B cell (primary cell): ENCODE data around the gene SLC1A1. TPM values are rescaled to one million over a fixed set of nuclear protein-coding genes. Genes with fewer than 3 reads are reported as not detected.

Source experiments
- ATAC-seq: fragments of 200-7000 bp; cut with Tn5 transposase; one replicate; pipeline ENCODE4 v1.10.0; 2021; ENCODE audit warnings: low read depth, mild to moderate bottlenecking, moderate number of reproducible peaks, moderate library complexity
- CTCF ChIA-PET: fragments of 350-600 bp; sonication (Branson Sonifier 250); formaldehyde crosslinking; loops from one replicate; lab custom pipeline; 2021; ENCODE audit warnings: antibody characterized with exemption, inconsistent platforms; lab: Charles Lee
- POLR2A ChIA-PET: fragments of 350-600 bp; sonication (Branson Sonifier 250); formaldehyde crosslinking; loops from one replicate; lab custom pipeline; 2021; ENCODE audit warnings: antibody characterized with exemption; lab: Charles Lee
- DNase-seq: peaks from one replicate; pipeline ENCODE4 v3.0.0; 2013
- H2AFZ ChIP-seq: 2 replicates; pipeline ENCODE4 v1.6.1; 2012; ENCODE audit warnings: mild to moderate bottlenecking, low read depth, low read length; ENCODE audit not compliant: insufficient read depth, poor library complexity, severe bottlenecking
- H3K27ac ChIP-seq, 2 donors: 1 replicate in 1 of 2; 2 replicates in 1 of 2; pipeline ENCODE4 v1.5.1; 2012 to 2013; ENCODE audit warnings: low read length in 2 of 2, mild to moderate bottlenecking in 2 of 2, moderate library complexity in 1 of 2
- H3K27me3 ChIP-seq, 4 experiments: fragments of 200-600 bp in 1 of 4; sonication (generic) in 1 of 4; replicated peaks in 1 of 4; 1 replicate in 2 of 4; 2 replicates in 2 of 4; pipeline versions ENCODE4 v1.6.1 to v1.7.0; 2013 to 2016; ENCODE audit warnings: low read length in 3 of 4, mild to moderate bottlenecking in 2 of 4, mixed read lengths in 1 of 4, moderate library complexity in 1 of 4; ENCODE audit not compliant: insufficient read depth in 4 of 4, control insufficient read depth in 3 of 4; ENCODE audit errors: control extremely low read depth in 1 of 4
- H3K36me3 ChIP-seq, 2 experiments: replicated peaks in 1 of 2; 1 replicate in 1 of 2; 2 replicates in 1 of 2; pipeline versions ENCODE4 v1.6.1 to v1.7.1; 2013; ENCODE audit warnings: low read length in 1 of 2; ENCODE audit not compliant: insufficient read depth in 2 of 2, control insufficient read depth in 1 of 2; ENCODE audit errors: control extremely low read depth in 1 of 2, extremely low read depth in 1 of 2
- H3K4me1 ChIP-seq, 2 donors: fragments of 200-600 bp in 1 of 2; sonication (generic) in 1 of 2; 1 replicate in 1 of 2; 2 replicates in 1 of 2; pipeline versions ENCODE4 v1.5.1 to v1.6.1; 2013 to 2017; ENCODE audit warnings: low read length in 2 of 2; ENCODE audit not compliant: control insufficient read depth in 2 of 2, insufficient read depth in 2 of 2
- H3K4me2 ChIP-seq: replicated peaks from 2 replicates; pipeline ENCODE3; 2012; ENCODE audit warnings: mild to moderate bottlenecking, low read depth, low read length; ENCODE audit not compliant: poor library complexity, severe bottlenecking
- H3K4me3 ChIP-seq, 5 experiments: fragments of 200-600 bp in 1 of 5; sonication (generic) in 1 of 5; 1 replicate in 3 of 5; 2 replicates in 2 of 5; pipeline versions ENCODE4 v1.5.1 to v1.7.0; 2011 to 2016; ENCODE audit warnings: low read length in 4 of 5, mild to moderate bottlenecking in 4 of 5, low read depth in 2 of 5, control low read depth in 1 of 5, moderate library complexity in 1 of 5; ENCODE audit not compliant: insufficient read depth in 1 of 5; ENCODE audit errors: control extremely low read depth in 1 of 5, extremely low read depth in 1 of 5
- H3K79me2 ChIP-seq: fragments of 200-600 bp; sonication (generic); one replicate; pipeline ENCODE4 v1.6.0; 2016; ENCODE audit warnings: low read length; ENCODE audit not compliant: control insufficient read depth, insufficient read depth
- H3K9ac ChIP-seq: fragments of 200-600 bp; sonication (generic); 2 replicates; pipeline ENCODE4 v1.6.1; 2017; ENCODE audit warnings: mild to moderate bottlenecking, low read length, moderate library complexity
- H3K9me3 ChIP-seq, 3 donors: one replicate each; pipeline versions ENCODE4 v1.6.1 to v1.7.1; 2013; ENCODE audit warnings: low read length in 2 of 3; ENCODE audit not compliant: control insufficient read depth in 2 of 3, insufficient read depth in 1 of 3; ENCODE audit errors: control extremely low read depth in 1 of 3
- H4K20me1 ChIP-seq: 2 replicates; pipeline ENCODE4 v1.6.0; 2012; ENCODE audit warnings: mild to moderate bottlenecking, low read length; ENCODE audit not compliant: insufficient read depth, control insufficient read depth, poor library complexity, severe bottlenecking
- H3K27ac Mint-ChIP-seq: one replicate; pipeline ENCODE4 v1.8.0; 2021; ENCODE audit warnings: mixed read lengths
- H3K27me3 Mint-ChIP-seq: one replicate; pipeline ENCODE4 v1.8.0; 2021; ENCODE audit warnings: mixed read lengths
- H3K4me1 Mint-ChIP-seq: one replicate; pipeline ENCODE4 v1.8.0; 2021; ENCODE audit warnings: mixed read lengths
- H3K4me3 Mint-ChIP-seq: one replicate; pipeline ENCODE4 v1.8.0; 2021; ENCODE audit warnings: mixed read lengths
- H3K9me3 Mint-ChIP-seq: one replicate; pipeline ENCODE4 v1.8.0; 2022; ENCODE audit warnings: mixed read lengths; ENCODE audit not compliant: insufficient read depth
- EZH2 ChIP-seq: IDR thresholded peaks from 2 replicates; pipeline ENCODE4 v1.6.1; 2012; ENCODE audit warnings: borderline replicate concordance, low read depth, mild to moderate bottlenecking, moderate library complexity, low read length; ENCODE audit not compliant: insufficient read depth, poor library complexity, severe bottlenecking
- WGBS: methylation state at CpG from one replicate; pipeline ENCODE4 v1.1.5; 2013; ENCODE audit warnings: missing lambda C conversion rate; ENCODE audit not compliant: insufficient coverage; 5-methylcytosine and 5-hydroxymethylcytosine counted together
- intact Hi-C: fragments of 100-400 bp; cut with micrococcal nuclease; formaldehyde crosslinking; loops from one replicate; pipeline ENCODE4 v1.10.0; 2022
- polyA plus RNA-seq: library from polyadenylated mRNA; depleted of rRNA; stranded (reverse); fragments of >200 nt; gene quantifications from 2 replicates; pipeline ENCODE4 v1.2.3, GENCODE V29; 2012
- total RNA-seq, 2 donors: library from RNA; stranded (reverse); fragments of 120-200 nt in 1 of 2; gene quantifications; 1 replicate in 1 of 2; 2 replicates in 1 of 2; pipeline versions ENCODE4 v1.2.3 to v1.2.4, GENCODE V29; 2013 to 2022
- TF ChIP-seq, protein P1 (sequence below): fragments of 200-600 bp; IDR thresholded peaks from one replicate; pipeline ENCODE4 v1.8.0; 2022; ENCODE audit warnings: antibody characterized with exemption, mild to moderate bottlenecking

The SLC1A1 gene
- total and polyA plus RNA-seq, 2 donors (not counting 1 experiment from before 2014, with no cell fraction given): 0.10 to 0.54 TPM

DNA sequence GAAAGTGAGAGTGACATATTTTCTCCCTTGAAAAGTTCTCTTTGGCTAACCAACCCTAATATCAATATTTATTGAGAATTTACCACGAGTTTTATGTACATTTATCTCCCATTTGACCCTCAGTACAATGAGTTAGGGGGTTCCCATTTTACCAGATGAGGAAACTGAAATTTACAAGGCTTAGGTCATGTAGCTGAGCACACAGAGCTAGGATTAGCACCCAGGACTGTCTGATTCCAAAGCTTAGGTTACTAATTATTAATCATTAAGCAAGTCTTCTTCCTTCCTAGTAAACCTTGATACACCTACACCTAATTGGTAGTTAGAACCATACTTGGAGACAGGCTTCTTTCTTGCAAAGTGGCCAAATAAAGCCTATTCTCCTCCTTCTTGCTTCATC, 12.2 kb downstream of the SLC1A1 start:
- CTCF ChIA-PET: no interaction called here
- no peak for TF ChIP-seq EZH2
- Histone ChIP-seq H3K9me3 (no peaks in the 10 kb centered on the region), H3K9ac (no peak overlapping the region), H4K20me1 (no peaks in the 10 kb centered on the region), H3K36me3 (no peaks in the 10 kb centered on the region), H3K27ac (no peak overlapping the region), H3K4me3 (no peak overlapping the region), H3K4me1 (no peaks in the 10 kb centered on the region), H3K79me2 (no peaks in the 10 kb centered on the region), H3K4me2 (no peak overlapping the region), H3K27me3 (peaks cover 0 to 3% (median 0%) of the 10 kb centered on the region in 4 experiments), H2AFZ (no peak overlapping the region)
- H3K9me3 Mint-ChIP-seq: no peaks in the 10 kb centered on the region
- intact Hi-C loops: no loop called here
- no CpG with 5 or more reads among the region's 1 CpG for WGBS
- POLR2A ChIA-PET: no interaction called here
- H3K27me3 Mint-ChIP-seq: no peaks in the 10 kb centered on the region
- H3K27ac Mint-ChIP-seq: no peak overlapping the region
- H3K4me1 Mint-ChIP-seq: no peaks in the 10 kb centered on the region
- no peak for DNase-seq
- no peak for ATAC-seq
- H3K4me3 Mint-ChIP-seq: no peak overlapping the region

DNA sequence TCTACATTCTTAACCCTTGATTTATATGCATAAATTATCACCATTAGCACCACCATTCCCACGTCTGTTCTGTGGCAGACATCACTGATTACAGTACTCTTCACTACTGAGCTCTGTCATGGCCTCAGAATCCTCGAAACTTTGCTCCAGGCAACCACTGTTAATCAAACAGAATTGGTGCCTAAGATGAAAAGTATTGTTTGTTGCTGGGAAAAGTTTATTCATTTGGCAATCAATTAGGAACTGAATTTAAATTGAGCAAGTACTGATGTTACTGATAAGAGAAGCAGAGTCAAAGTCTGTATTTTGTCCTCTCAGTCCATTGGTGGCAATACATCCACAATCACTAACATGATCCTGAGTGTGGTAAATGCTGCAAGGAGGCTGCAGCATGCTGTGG, 12.8 kb downstream of the SLC1A1 start:
- no peaks in the 10 kb centered on the region for H3K9me3 Mint-ChIP-seq
- CTCF ChIA-PET: no interaction called here
- TF ChIP-seq EZH2: no peak
- TF ChIP-seq, protein P1, sequence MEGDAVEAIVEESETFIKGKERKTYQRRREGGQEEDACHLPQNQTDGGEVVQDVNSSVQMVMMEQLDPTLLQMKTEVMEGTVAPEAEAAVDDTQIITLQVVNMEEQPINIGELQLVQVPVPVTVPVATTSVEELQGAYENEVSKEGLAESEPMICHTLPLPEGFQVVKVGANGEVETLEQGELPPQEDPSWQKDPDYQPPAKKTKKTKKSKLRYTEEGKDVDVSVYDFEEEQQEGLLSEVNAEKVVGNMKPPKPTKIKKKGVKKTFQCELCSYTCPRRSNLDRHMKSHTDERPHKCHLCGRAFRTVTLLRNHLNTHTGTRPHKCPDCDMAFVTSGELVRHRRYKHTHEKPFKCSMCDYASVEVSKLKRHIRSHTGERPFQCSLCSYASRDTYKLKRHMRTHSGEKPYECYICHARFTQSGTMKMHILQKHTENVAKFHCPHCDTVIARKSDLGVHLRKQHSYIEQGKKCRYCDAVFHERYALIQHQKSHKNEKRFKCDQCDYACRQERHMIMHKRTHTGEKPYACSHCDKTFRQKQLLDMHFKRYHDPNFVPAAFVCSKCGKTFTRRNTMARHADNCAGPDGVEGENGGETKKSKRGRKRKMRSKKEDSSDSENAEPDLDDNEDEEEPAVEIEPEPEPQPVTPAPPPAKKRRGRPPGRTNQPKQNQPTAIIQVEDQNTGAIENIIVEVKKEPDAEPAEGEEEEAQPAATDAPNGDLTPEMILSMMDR: no peak

More for the DNA sequence above, 12.8 kb downstream of the SLC1A1 start:
- Histone ChIP-seq H3K4me1 (no peaks in the 10 kb centered on the region), H3K36me3 (no peaks in the 10 kb centered on the region), H3K4me2 (no peak overlapping the region), H3K79me2 (no peaks in the 10 kb centered on the region), H3K9me3 (no peaks in the 10 kb centered on the region), H3K27ac (no peak overlapping the region), H3K4me3 (no peak overlapping the region), H3K27me3 (peaks cover 0 to 3% (median 0%) of the 10 kb centered on the region in 4 experiments), H4K20me1 (no peaks in the 10 kb centered on the region), H3K9ac (no peak overlapping the region), H2AFZ (no peak overlapping the region)
- intact Hi-C loops: no loop called here
- Mint-ChIP-seq H3K4me3 (no peak overlapping the region), H3K4me1 (no peaks in the 10 kb centered on the region), H3K27ac (no peak overlapping the region), H3K27me3 (no peaks in the 10 kb centered on the region)
- ATAC-seq (no peak), DNase-seq (no peak)
- WGBS: 67% methylated on average over 1 of the region's 2 CpGs
- POLR2A ChIA-PET: no interaction called here
